Sigmoid colon (tissue), 4 donors: ENCODE results near the gene ADAM33.

Experiments used
- EP300 ChIP-seq, 4 donors: sonication (generic); formaldehyde crosslinking; IDR thresholded peaks; one replicate each; pipeline ENCODE4 v1.6.1; 2017; ENCODE audit warnings: antibody characterized with exemption in 4 of 4
- POLR2A ChIP-seq, 2 donors: fragments of 450-650 bp; IDR thresholded peaks; one replicate each; pipeline ENCODE4 v1.6.1; 2016; ENCODE audit warnings: antibody characterized with exemption in 2 of 2, mild to moderate bottlenecking in 2 of 2, moderate library complexity in 2 of 2
- POLR2AphosphoS5 ChIP-seq, 4 donors: sonication (generic); formaldehyde crosslinking; IDR thresholded peaks; one replicate each; pipeline ENCODE4 v1.6.1; 2017; ENCODE audit warnings: antibody characterized with exemption in 4 of 4
- TF ChIP-seq, protein P1 (sequence below), 4 experiments: fragments of 450-650 bp in 3 of 4; fragments of 200-600 bp in 1 of 4; IDR thresholded peaks; one replicate each; pipeline ENCODE4 v1.5.1; 2016 to 2019; ENCODE audit warnings: antibody characterized with exemption in 4 of 4, mild to moderate bottlenecking in 3 of 4, moderate library complexity in 2 of 4

DNA sequence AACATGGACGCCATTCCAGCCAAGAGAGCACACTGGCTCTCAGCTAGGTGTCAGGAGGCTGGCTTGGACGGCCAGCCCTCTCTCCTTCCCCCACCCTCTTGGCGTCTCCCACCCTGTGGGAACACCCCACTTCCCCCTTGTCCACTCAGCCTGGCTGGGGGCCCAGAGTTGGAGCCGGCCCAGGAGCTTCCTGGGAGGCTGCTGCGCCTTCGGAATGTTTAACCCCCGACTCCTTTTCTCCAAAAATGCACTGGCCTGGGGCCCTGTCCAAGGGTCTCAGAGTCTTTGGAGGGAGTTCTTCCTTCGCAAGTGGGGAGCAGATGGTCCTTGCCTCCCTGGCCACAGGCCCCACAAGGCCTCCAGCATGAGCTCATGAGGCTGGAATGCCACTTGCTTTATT, 4.1 kb downstream of the ADAM33 start:
- TF ChIP-seq POLR2AphosphoS5 (IDR thresholded peaks at IDR 0.05) (peak in 2 of 4 donors; percentile 11 to 27), POLR2A (IDR thresholded peaks at IDR 0.05) (no peak), EP300 (IDR thresholded peaks at IDR 0.05) (no peak)
- TF ChIP-seq, protein P1, sequence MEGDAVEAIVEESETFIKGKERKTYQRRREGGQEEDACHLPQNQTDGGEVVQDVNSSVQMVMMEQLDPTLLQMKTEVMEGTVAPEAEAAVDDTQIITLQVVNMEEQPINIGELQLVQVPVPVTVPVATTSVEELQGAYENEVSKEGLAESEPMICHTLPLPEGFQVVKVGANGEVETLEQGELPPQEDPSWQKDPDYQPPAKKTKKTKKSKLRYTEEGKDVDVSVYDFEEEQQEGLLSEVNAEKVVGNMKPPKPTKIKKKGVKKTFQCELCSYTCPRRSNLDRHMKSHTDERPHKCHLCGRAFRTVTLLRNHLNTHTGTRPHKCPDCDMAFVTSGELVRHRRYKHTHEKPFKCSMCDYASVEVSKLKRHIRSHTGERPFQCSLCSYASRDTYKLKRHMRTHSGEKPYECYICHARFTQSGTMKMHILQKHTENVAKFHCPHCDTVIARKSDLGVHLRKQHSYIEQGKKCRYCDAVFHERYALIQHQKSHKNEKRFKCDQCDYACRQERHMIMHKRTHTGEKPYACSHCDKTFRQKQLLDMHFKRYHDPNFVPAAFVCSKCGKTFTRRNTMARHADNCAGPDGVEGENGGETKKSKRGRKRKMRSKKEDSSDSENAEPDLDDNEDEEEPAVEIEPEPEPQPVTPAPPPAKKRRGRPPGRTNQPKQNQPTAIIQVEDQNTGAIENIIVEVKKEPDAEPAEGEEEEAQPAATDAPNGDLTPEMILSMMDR (IDR thresholded peaks at IDR 0.05) = no peak
